Neural cell (in vitro differentiated cells): ENCODE measurements around the gene DPP9. TPM values are rescaled to one million over a fixed set of nuclear protein-coding genes. Genes with fewer than 3 reads are reported as not detected.

Experiments used
- H2AFZ ChIP-seq: fragments of 200-600, 300-800 bp; sonication (generic), shearing (Covaris generic); 2 replicates; pipeline ENCODE4 v1.6.0; 2014; ENCODE audit warnings: low read depth, mild to moderate bottlenecking, antibody characterized with exemption, low read length, moderate library complexity
- H3F3A ChIP-seq: fragments of 200-600 bp; shearing (Covaris generic); 2 replicates; pipeline ENCODE4 v1.6.1; 2016; ENCODE audit warnings: mild to moderate bottlenecking, moderate library complexity, mixed read lengths, antibody characterized with exemption, low read length; ENCODE audit not compliant: insufficient read depth, poor library complexity, severe bottlenecking
- H3K27ac ChIP-seq: fragments of 200-600, 300-800 bp; sonication (generic), shearing (Covaris generic); 2 replicates; pipeline ENCODE4 v1.5.1; 2014; ENCODE audit warnings: mild to moderate bottlenecking, low read length, moderate library complexity
- H3K27me3 ChIP-seq: fragments of 300-800, 200-600 bp; sonication (generic), shearing (Covaris generic); 2 replicates; pipeline ENCODE4 v1.6.0; 2014; ENCODE audit warnings: mild to moderate bottlenecking, low read depth, low read length, moderate library complexity; ENCODE audit not compliant: insufficient read depth
- H3K36me3 ChIP-seq: fragments of 300-800, 200-600 bp; sonication (generic), shearing (Covaris generic); 2 replicates; pipeline ENCODE4 v1.5.1; 2014; ENCODE audit warnings: mild to moderate bottlenecking, antibody characterized with exemption, low read length, moderate library complexity; ENCODE audit not compliant: insufficient read depth
- H3K4me2 ChIP-seq: fragments of 300-800, 200-600 bp; sonication (generic), shearing (Covaris generic); 2 replicates; pipeline ENCODE4 v1.6.0; 2014; ENCODE audit warnings: mild to moderate bottlenecking, low read length
- H3K4me3 ChIP-seq: fragments of 300-800, 200-600 bp; sonication (generic), shearing (Covaris generic); 2 replicates; pipeline ENCODE4 v1.5.1; 2014; ENCODE audit warnings: mild to moderate bottlenecking, low read length, moderate library complexity
- H3K79me2 ChIP-seq: fragments of 200-600 bp; shearing (Covaris generic); replicated peaks from 2 replicates; pipeline ENCODE4 v1.6.0; 2014; ENCODE audit warnings: mild to moderate bottlenecking, low read length, moderate library complexity; ENCODE audit not compliant: insufficient read depth
- H3K9ac ChIP-seq: fragments of 300-800, 200-600 bp; sonication (generic), shearing (Covaris generic); 2 replicates; pipeline ENCODE4 v1.6.1; 2016; ENCODE audit warnings: mild to moderate bottlenecking, low read length, mixed read lengths
- H3K9me2 ChIP-seq: fragments of 200-600 bp; shearing (Covaris generic); 2 replicates; pipeline ENCODE4 v1.6.1; 2016; ENCODE audit warnings: mild to moderate bottlenecking, low read length, mixed read lengths; ENCODE audit not compliant: insufficient read depth
- H3K9me3 ChIP-seq: fragments of 200-600, 300-800 bp; sonication (generic), shearing (Covaris generic); 2 replicates; pipeline ENCODE4 v1.6.1; 2016; ENCODE audit warnings: mild to moderate bottlenecking, mixed run types, low read length, moderate library complexity, mixed read lengths
- H4K20me1 ChIP-seq: fragments of 200-600 bp; shearing (Covaris generic); 2 replicates; pipeline ENCODE4 v1.6.1; 2016; ENCODE audit warnings: mild to moderate bottlenecking, mixed run types; ENCODE audit not compliant: insufficient read depth
- EP300 ChIP-seq: fragments of 450-650 bp; conservative IDR thresholded peaks from 2 replicates; pipeline ENCODE4 v1.6.1; 2014; ENCODE audit warnings: antibody characterized with exemption, mild to moderate bottlenecking, moderate library complexity; ENCODE audit not compliant: poor library complexity, severe bottlenecking
- EZH2 ChIP-seq: fragments of 200-600, 300-800 bp; shearing (Covaris generic), sonication (generic); IDR thresholded peaks from 2 replicates; pipeline ENCODE4 v1.6.1; 2014; ENCODE audit warnings: antibody characterized with exemption, low read length, borderline replicate concordance, mild to moderate bottlenecking; ENCODE audit not compliant: insufficient read depth, poor library complexity, severe bottlenecking
- MXI1 ChIP-seq: fragments of 450-650 bp; conservative IDR thresholded peaks from 2 replicates; pipeline ENCODE4 v1.6.1; 2014; ENCODE audit warnings: antibody characterized with exemption, mild to moderate bottlenecking; ENCODE audit not compliant: poor library complexity, severe bottlenecking
- POLR2AphosphoS5 ChIP-seq: IDR thresholded peaks from 2 replicates; pipeline ENCODE4 v1.6.1; 2012
- RAD21 ChIP-seq: fragments of 450-650 bp; conservative IDR thresholded peaks from 2 replicates; pipeline ENCODE4 v1.6.1; 2014; ENCODE audit warnings: antibody characterized with exemption, mild to moderate bottlenecking, moderate library complexity
- REST ChIP-seq: IDR thresholded peaks from 2 replicates; pipeline ENCODE4 v1.6.1; 2012; ENCODE audit warnings: borderline replicate concordance
- SMC3 ChIP-seq: fragments of 450-650 bp; conservative IDR thresholded peaks from 2 replicates; pipeline ENCODE4 v1.6.1; 2014; ENCODE audit warnings: antibody characterized with exemption, mild to moderate bottlenecking, moderate library complexity; ENCODE audit not compliant: poor library complexity
- TAF1 ChIP-seq: IDR thresholded peaks from 2 replicates; pipeline ENCODE4 v1.6.1; 2012; ENCODE audit warnings: low read depth
- polyA plus RNA-seq: library from polyadenylated mRNA; depleted of rRNA; stranded (reverse); fragments of >200 nt; gene quantifications from 2 replicates; pipeline ENCODE4 v1.2.3, GENCODE V29; 2014
- TF ChIP-seq, protein P1 (sequence below): fragments of 450-650 bp; IDR thresholded peaks from 2 replicates; pipeline ENCODE4 v1.5.1; 2014; ENCODE audit warnings: antibody characterized with exemption, mild to moderate bottlenecking, moderate library complexity; ENCODE audit not compliant: poor library complexity, severe bottlenecking

DPP9 gene
- polyA plus RNA-seq, 1 donor from 2014 or later: 11.7 TPM

DNA sequence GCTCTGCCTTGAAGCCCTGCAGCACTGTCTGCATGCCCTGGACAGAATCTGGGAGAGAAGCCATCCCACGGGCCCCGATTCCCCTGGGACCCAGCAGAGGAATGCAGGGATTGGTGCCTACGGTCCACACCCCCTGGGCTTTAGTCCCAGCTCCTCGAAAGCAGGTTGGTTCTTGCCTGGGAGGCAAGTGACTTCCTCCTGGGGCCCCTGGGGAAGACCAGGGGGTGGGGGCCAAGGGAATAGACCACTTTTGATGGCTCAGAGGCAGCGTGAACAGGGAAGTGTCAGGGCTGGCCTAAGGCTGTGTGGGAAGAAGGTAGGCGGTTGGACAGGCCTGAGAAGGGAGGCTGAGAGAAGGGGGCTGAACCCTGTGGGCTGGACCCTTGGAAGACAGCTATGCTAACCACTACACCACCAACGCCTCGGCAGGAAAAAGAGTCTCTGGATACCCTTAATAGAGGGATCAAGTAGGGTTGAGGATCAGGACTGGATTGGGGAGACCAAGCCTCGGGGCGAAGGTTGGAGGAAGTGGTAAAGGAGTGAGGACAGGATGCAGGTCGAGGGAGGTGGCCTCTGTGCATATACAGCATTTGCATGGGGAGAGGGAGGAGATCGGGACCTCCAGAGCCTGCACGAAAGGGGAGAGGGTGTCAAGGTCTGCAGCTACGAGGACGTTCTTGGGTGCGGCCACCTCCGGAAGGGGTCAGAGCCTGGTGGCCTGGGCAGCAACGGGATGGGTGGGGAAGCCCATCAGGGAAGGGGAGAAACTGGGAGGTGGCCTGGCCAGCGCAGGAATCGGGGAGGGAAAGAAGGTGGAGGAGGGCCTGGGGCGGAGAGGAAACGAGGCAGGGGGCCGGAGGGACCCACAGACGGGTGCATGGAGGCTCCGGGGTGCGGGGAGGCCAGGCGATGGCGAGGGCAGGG lies 709 bp downstream of the DPP9 start:
- H3K79me2 ChIP-seq: peaks cover 17% of the 10 kb centered on the region
- H3K9me2 ChIP-seq: no peaks in the 10 kb centered on the region
- peak overlapping the region; percentile 98 for H3K4me2 ChIP-seq
- peak overlapping the region; percentile 86 for H3K9ac ChIP-seq
- no peaks in the 10 kb centered on the region for H3K27me3 ChIP-seq
- no peaks in the 10 kb centered on the region for H3F3A ChIP-seq
- TF ChIP-seq REST (no peak), EZH2 (no peak), SMC3 (no peak), TAF1 (no peak), RAD21 (no peak), MXI1 (no peak), POLR2AphosphoS5 (no peak), EP300 (no peak)
- TF ChIP-seq, protein P1, sequence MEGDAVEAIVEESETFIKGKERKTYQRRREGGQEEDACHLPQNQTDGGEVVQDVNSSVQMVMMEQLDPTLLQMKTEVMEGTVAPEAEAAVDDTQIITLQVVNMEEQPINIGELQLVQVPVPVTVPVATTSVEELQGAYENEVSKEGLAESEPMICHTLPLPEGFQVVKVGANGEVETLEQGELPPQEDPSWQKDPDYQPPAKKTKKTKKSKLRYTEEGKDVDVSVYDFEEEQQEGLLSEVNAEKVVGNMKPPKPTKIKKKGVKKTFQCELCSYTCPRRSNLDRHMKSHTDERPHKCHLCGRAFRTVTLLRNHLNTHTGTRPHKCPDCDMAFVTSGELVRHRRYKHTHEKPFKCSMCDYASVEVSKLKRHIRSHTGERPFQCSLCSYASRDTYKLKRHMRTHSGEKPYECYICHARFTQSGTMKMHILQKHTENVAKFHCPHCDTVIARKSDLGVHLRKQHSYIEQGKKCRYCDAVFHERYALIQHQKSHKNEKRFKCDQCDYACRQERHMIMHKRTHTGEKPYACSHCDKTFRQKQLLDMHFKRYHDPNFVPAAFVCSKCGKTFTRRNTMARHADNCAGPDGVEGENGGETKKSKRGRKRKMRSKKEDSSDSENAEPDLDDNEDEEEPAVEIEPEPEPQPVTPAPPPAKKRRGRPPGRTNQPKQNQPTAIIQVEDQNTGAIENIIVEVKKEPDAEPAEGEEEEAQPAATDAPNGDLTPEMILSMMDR: no peak
- peak overlapping the region; percentile 55 for H3K27ac ChIP-seq
- H3K36me3 ChIP-seq: no peaks in the 10 kb centered on the region
- H3K4me3 ChIP-seq: peak overlapping the region; percentile 92
- H3K9me3 ChIP-seq: no peaks in the 10 kb centered on the region
- H2AFZ ChIP-seq: peak overlapping the region; percentile 46
- H4K20me1 ChIP-seq: no peaks in the 10 kb centered on the region

DNA sequence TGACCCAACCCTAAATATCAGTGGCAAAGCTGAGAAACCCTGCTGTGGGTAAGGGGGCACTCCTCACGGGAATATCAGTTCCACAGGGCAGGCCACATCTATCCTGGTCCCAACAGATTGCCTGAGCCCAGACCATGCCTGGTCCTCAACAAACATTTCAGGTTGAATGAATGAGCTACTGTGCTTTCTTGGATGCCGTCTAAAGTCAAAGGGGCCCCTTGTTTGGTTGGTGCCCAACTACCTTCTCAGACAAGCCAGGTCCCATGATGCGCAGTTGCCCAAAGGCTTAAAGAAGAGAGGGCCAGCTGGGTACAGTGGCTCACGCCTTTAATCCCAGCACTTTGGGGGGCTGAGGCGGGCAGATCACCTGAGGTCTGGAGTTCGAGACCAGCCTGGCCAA lies 2.4 kb downstream of the DPP9 start:
- Histone ChIP-seq H3K36me3 (no peaks in the 10 kb centered on the region), H3K9ac (no peak overlapping the region), H3K79me2 (peaks cover 17% of the 10 kb centered on the region), H2AFZ (no peak overlapping the region), H3K9me3 (no peaks in the 10 kb centered on the region), H3K27me3 (no peaks in the 10 kb centered on the region), H3K4me2 (no peak overlapping the region), H4K20me1 (no peaks in the 10 kb centered on the region), H3K27ac (no peak overlapping the region), H3K4me3 (no peak overlapping the region), H3F3A (no peaks in the 10 kb centered on the region), H3K9me2 (no peaks in the 10 kb centered on the region)
- TF ChIP-seq MXI1 (no peak), REST (no peak), RAD21 (no peak), EZH2 (no peak), TAF1 (no peak)
- TF ChIP-seq, protein P1: no peak
